Inflammatory macrophage treated with lipopolysaccharide for 4 hours (primary cell): ENCODE data around the gene PPP4C.
"Not testable (repeated sequence)": the region's sequence is repeated elsewhere in the genome, so short reads cannot be mapped to it uniquely, and the experiment has no call there.

Experiments
- DNase-seq: peaks from one replicate; pipeline ENCODE4 v3.0.0-alpha.2; 2020

PPP4C gene

GRCh38 chr16:30104090-30104489 lies 28.3 kb downstream of the PPP4C start:
- DNase-seq = no peak

- DNase-seq = no peak
These were observed 28.7 kb downstream of the PPP4C start for GRCh38 chr16:30104492-30104891.

DNA sequence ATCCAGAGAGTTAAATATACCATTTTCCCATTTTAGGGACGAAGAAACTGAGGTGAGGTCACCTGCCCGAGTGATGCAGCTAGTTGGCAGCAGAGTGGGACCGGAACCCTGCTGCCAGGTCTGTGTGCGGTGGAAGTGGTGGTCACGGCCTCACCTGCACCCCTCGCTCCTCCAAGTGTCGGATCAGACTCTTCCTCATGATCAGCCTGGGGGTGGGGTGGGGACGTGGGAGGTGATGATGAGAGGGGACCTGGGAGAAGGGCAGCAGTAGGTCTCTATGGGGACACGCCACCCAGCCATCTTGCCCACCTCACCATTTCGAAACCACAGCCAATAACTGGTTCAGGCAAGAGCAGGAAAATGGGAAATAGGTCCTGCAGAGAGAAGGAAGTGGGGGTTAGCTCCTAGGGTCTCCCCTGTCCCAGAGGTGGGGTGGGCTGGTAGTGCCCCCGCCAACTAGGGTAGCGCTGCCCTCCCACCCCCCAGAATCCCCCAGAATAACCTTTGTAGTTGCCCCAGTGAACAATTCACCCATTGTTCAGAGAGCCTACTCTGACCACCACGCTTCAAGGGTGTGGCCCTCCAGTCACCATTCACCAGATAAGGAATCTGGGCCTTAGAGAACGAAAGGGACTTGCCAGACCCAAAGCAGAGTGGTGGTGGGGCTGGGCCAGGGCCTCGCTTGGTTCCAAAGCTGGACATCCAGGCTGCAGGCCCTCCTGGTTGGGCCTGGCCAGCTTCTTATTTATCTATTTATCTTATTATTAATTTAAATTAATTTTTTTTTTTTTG lies 32.5 kb downstream of the PPP4C start:
- no peak for DNase-seq

DNA sequence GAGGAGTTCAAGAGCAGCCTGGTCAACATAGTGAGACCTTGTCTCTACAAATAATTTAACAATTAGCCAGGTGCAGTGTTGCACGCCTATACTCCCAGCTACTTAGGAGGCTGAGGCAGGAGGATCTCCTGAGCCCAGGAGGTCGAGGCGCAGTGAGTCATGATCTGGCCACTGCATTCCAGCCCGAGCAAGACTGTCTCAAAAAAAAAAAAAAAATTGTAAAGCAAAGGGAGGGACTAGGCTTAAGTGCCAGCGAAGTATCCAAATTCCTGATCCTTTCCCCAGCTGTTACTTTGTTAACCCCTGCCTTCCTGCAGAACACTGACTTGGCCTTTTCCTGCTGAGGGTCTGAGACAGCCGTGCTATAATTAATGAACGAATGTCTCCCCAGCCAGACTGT lies 34.9 kb downstream of the PPP4C start:
- DNase-seq = no peak

- DNase-seq = peak; percentile 37
These were observed 36.6 kb downstream of the PPP4C start for GRCh38 chr16:30112197-30113030.

- DNase-seq = no peak
These were observed 37.4 kb downstream of the PPP4C start, which contains the start of gene GDPD3 for GRCh38 chr16:30113031-30113710. GDPD3 (minus strand) TSS chr16:30113537; CDS start chr16:30113478, 59 bp downstream.

GRCh38 chr16:30113711-30114333 lies 38.0 kb downstream of the PPP4C start:
- no peak for DNase-seq

- no peak for DNase-seq
These were observed 38.6 kb downstream of the PPP4C start for GRCh38 chr16:30114411-30114810.

GRCh38 chr16:30114833-30115232 lies 39.0 kb downstream of the PPP4C start:
- DNase-seq = not testable (repeated sequence)

DNA sequence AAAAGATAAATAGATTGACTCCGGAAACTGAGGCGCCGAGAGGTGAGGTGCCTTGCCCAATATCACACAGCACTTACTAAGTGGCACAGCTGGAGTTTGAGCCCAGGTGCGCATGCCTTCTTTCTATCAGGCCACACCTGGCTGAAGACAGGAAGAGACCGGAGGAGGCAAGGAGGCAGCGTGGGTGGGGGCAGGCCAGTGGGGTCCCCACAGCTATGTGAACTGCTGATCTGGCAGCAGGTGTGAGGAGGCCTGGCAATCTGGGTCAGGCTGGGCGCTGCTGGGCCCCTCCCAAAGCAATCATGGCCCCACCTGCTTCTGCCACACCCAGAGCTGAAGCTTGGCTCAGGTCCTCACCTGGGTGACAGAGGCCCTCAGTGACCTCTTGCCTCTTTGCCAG lies 39.4 kb downstream of the PPP4C start:
- DNase-seq = no peak

- DNase-seq = no peak
These were observed 40.8 kb downstream of the PPP4C start for GRCh38 chr16:30116291-30117207.

GRCh38 chr16:30117768-30118167 lies 42.0 kb downstream of the PPP4C start:
- no peak for DNase-seq

- DNase-seq = no peak
These were observed 43.6 kb downstream of the PPP4C start for GRCh38 chr16:30119428-30119827.

GRCh38 chr16:30120340-30121105 lies 44.7 kb downstream of the PPP4C start:
- DNase-seq = no peak

- DNase-seq = no peak
These were observed 46.2 kb downstream of the PPP4C start for GRCh38 chr16:30121741-30122571.

- no peak for DNase-seq
These were observed 46.9 kb downstream of the PPP4C start for GRCh38 chr16:30122604-30123160.

DNA sequence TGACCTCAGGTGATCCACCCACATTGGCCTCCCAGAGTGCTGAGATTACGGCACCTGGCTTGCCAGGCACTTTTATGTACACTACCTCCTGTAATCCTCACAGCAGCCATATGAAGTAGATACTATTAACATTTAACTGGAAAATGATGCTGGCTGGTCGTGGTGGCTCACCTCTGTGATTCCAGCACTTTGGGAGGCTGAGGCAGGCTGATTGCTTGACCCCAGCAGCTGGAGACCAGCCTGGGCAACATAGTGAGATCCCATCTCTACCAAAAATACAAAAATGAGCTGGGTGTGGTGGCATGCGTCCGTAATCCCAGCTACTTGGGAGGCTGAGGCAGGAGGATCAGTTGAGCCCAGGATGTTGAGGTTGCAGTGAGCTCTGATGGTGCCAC lies 49.2 kb downstream of the PPP4C start:
- no peak for DNase-seq

DNA sequence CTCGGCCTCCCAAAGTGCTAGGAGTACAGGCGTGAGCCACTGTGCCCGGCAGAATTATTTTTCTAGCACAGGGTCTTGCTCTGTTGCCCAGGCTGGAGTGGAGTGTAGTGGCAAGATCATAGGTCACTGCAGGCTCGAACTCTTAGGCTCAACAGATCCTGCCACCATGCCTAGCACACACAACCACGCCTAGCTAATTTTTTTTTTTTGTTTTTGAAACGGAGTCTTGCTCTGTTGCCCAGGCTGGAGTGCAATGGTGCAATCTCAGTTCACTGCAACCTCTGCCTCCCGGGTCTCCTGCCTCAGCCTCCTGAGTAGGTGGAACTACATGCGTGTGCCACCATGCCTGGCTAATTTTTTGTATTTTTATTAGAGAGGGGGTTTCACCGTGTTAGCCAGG lies 49.9 kb downstream of the PPP4C start:
- not testable (repeated sequence) for DNase-seq

DNA sequence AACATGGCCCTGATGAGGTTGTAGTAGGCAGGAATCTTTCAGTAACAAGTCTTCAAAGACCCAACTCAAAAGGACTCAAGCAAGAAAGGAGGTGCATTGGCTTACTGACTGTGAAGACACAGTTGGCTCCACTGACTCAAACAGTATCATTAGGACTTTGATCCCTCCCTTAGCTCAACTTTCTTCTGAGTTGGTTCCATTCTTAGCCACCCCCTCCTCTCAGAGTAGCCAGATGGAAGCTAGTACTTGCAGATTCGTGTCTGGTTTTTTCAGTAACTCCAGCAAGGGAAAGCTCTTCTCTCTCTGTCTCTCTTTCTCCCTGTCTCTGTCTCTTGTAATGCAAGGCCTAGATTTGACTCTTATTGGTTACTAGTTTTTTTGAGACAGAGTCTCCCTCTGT lies 52.2 kb downstream of the PPP4C start:
- no peak for DNase-seq
